ENCODE measurements around the gene LRRC74A.
"Not testable (repeated sequence)": the region's sequence is repeated elsewhere in the genome, so short reads cannot be mapped to it uniquely, and the experiment has no call there.

GRCh38 chr14:76898006-76898405 is 71.8 kb downstream of the LRRC74A start:
- TF ChIP-seq CTCF (IDR thresholded peaks at IDR 0.05; ENCODE audit: low read depth, low read length); EZH2phosphoT487 (IDR thresholded peaks at IDR 0.05; ENCODE audit: low read depth): not testable (repeated sequence)

All from OCI-LY3 (cell line).